Osteoblast (primary cell): ENCODE measurements around the gene R3HCC1L. TPM values are rescaled to one million over a fixed set of nuclear protein-coding genes. Genes with fewer than 3 reads are reported as not detected.

Experiments
- DNase-seq: peaks from one replicate; pipeline ENCODE4 v3.0.0; 2011; ENCODE audit warnings: low spot score, mixed read lengths; ENCODE audit not compliant: insufficient read length; ENCODE audit errors: missing footprints
- H2AFZ ChIP-seq: 2 replicates; pipeline ENCODE4 v1.6.0; 2011; ENCODE audit warnings: mild to moderate bottlenecking, low read length
- H3K27ac ChIP-seq: 2 replicates; pipeline ENCODE4 v1.5.1; 2011; ENCODE audit warnings: mild to moderate bottlenecking, low read depth, low read length, moderate library complexity
- H3K27me3 ChIP-seq: 2 replicates; pipeline ENCODE4 v1.6.0; 2012; ENCODE audit warnings: mild to moderate bottlenecking, control low read depth, inconsistent platforms, low read length, moderate library complexity; ENCODE audit not compliant: insufficient read depth
- H3K36me3 ChIP-seq: 2 replicates; pipeline ENCODE4 v1.5.1; 2011; ENCODE audit warnings: mild to moderate bottlenecking, low read length, control low read depth, moderate library complexity; ENCODE audit not compliant: insufficient read depth
- H3K4me1 ChIP-seq: 2 replicates; pipeline ENCODE4 v1.5.1; 2011; ENCODE audit warnings: mild to moderate bottlenecking, low read length, control low read depth, moderate library complexity; ENCODE audit not compliant: insufficient read depth
- H3K4me2 ChIP-seq: 2 replicates; pipeline ENCODE4 v1.6.0; 2011; ENCODE audit warnings: mild to moderate bottlenecking, low read length; ENCODE audit not compliant: insufficient read depth
- H3K4me3 ChIP-seq: fragments of 200-600 bp; sonication (generic); 3 replicates; pipeline ENCODE4 v1.5.1; 2012; ENCODE audit warnings: mild to moderate bottlenecking, low read length, inconsistent platforms; ENCODE audit not compliant: insufficient read depth
- H3K79me2 ChIP-seq: 2 replicates; pipeline ENCODE4 v1.6.0; 2012; ENCODE audit warnings: mild to moderate bottlenecking, low read length, control low read depth, inconsistent platforms; ENCODE audit not compliant: insufficient read depth
- H3K9me3 ChIP-seq: 2 replicates; pipeline ENCODE4 v1.5.1; 2011; ENCODE audit warnings: low read depth, low read length, control low read depth
- H4K20me1 ChIP-seq: 2 replicates; pipeline ENCODE4 v1.6.0; 2012; ENCODE audit warnings: mild to moderate bottlenecking, low read length, control low read depth; ENCODE audit not compliant: insufficient read depth
- total RNA-seq: library from RNA; depleted of rRNA; stranded (reverse); fragments of >200 nt; gene quantifications from 2 replicates; pipeline ENCODE4 v1.2.3, GENCODE V29; 2012
- TF ChIP-seq, protein P1 (sequence below): IDR thresholded peaks from 2 replicates; pipeline ENCODE4 v1.5.1; 2011; ENCODE audit warnings: mild to moderate bottlenecking, low read depth, low read length, moderate library complexity; ENCODE audit errors: extremely low read depth

Gene R3HCC1L
- total RNA-seq, 1 donor, result 15.9 TPM

DNA sequence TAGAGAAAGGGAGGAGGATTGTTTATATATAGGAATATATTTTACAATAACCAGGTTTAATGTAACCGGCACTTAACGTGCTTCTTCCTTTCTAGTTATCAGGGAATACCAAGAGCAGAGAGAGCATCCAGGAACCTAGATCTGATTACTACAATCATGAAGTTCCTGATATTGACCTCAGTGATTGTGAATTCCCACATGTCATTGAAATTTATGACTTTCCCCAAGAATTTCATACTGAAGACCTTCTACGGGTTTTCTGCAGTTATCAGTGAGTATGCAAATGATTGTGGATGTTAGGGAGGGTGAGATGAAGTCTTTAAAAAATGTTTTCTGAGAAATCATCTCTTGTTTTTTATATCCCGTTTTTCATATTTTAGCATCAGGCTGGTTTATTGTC lies 97.0 kb downstream of the R3HCC1L start:
- Histone ChIP-seq H3K4me3 (no peak overlapping the region), H4K20me1 (no peaks in the 10 kb centered on the region), H3K27ac (no peak overlapping the region), H2AFZ (no peak overlapping the region), H3K36me3 (peaks cover 6% of the 10 kb centered on the region), H3K27me3 (no peaks in the 10 kb centered on the region), H3K4me2 (no peak overlapping the region), H3K9me3 (no peaks in the 10 kb centered on the region), H3K79me2 (peaks cover 10% of the 10 kb centered on the region), H3K4me1 (no peaks in the 10 kb centered on the region)
- DNase-seq, result no peak
- TF ChIP-seq, protein P1, sequence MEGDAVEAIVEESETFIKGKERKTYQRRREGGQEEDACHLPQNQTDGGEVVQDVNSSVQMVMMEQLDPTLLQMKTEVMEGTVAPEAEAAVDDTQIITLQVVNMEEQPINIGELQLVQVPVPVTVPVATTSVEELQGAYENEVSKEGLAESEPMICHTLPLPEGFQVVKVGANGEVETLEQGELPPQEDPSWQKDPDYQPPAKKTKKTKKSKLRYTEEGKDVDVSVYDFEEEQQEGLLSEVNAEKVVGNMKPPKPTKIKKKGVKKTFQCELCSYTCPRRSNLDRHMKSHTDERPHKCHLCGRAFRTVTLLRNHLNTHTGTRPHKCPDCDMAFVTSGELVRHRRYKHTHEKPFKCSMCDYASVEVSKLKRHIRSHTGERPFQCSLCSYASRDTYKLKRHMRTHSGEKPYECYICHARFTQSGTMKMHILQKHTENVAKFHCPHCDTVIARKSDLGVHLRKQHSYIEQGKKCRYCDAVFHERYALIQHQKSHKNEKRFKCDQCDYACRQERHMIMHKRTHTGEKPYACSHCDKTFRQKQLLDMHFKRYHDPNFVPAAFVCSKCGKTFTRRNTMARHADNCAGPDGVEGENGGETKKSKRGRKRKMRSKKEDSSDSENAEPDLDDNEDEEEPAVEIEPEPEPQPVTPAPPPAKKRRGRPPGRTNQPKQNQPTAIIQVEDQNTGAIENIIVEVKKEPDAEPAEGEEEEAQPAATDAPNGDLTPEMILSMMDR, result no peak

DNA sequence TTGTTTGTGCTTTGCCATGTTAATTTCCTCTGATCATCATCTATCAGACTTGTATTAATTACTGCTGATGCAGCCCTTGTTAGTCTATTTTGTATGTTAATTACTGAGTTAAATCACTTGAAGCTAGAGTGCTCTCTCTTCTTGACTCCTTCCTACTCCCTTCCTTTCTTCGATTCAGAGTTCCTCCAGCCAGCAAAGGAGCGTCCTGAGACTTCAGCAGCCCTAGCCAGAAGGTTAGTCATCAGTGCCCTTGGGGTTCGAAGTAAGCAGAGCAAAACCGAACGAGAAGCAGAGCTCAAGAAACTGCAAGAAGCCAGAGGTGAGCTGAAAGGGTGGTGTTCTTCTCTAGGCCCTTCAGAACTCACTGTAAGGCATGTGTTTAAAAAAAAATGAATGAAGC lies 101.4 kb downstream of the R3HCC1L start:
- Histone ChIP-seq H3K4me3 (no peak overlapping the region), H3K4me1 (no peaks in the 10 kb centered on the region), H2AFZ (no peak overlapping the region), H3K9me3 (no peaks in the 10 kb centered on the region), H3K27me3 (no peaks in the 10 kb centered on the region), H3K79me2 (no peaks in the 10 kb centered on the region), H3K27ac (no peak overlapping the region), H3K4me2 (no peak overlapping the region), H3K36me3 (peaks cover 14% of the 10 kb centered on the region), H4K20me1 (no peaks in the 10 kb centered on the region)
- DNase-seq, result no peak
- TF ChIP-seq, protein P1, result no peak

DNA sequence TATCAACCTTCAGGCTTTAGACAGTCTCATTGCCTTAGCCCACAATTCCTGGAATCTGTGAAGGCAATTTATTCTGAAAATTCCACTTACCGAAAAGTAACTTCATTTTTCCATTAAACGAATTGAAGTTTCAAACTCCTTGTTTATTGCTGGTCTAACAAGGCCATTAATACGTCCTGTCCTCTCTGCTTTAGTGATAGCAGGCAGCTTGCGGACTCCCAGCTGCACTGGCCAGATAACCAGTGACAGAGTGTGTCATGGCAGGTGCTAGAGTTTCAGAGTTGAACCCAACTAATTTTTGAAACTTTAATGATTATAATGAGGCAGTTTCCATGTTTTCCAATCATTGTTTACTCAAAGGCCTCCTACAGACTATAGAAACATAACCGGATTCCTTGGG lies 102.4 kb downstream of the R3HCC1L start:
- Histone ChIP-seq H3K36me3 (peaks cover 13% of the 10 kb centered on the region), H3K27ac (no peak overlapping the region), H3K4me1 (no peaks in the 10 kb centered on the region), H3K27me3 (no peaks in the 10 kb centered on the region), H2AFZ (no peak overlapping the region), H3K79me2 (no peaks in the 10 kb centered on the region), H3K4me2 (no peak overlapping the region), H3K9me3 (no peaks in the 10 kb centered on the region), H3K4me3 (no peak overlapping the region), H4K20me1 (no peaks in the 10 kb centered on the region)
- no peak for DNase-seq
- TF ChIP-seq, protein P1, result no peak

DNA sequence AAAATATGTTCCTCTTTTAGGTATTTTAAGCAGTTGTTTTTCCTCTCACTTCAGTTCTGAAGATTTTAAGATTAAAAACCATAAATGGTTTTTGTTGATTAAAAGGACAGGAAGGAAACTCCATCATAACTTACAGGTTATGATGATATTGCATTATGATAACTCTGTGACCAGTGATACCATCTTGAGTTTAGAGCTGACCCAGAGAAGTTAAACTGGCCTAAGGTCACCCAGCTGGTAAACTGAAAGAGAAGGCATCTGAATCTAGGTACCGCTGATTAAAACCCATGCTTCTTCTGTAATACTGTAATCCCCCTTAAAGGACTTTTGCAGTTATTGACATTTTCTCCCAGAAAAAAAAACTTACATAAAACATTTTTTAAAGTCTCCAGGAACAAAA lies 103.9 kb downstream of the R3HCC1L start:
- Histone ChIP-seq H3K27ac (no peak overlapping the region), H3K4me1 (no peaks in the 10 kb centered on the region), H3K4me2 (no peak overlapping the region), H4K20me1 (no peaks in the 10 kb centered on the region), H3K4me3 (no peak overlapping the region), H3K36me3 (peaks cover 12% of the 10 kb centered on the region), H3K27me3 (no peaks in the 10 kb centered on the region), H3K9me3 (no peaks in the 10 kb centered on the region), H2AFZ (no peak overlapping the region), H3K79me2 (no peaks in the 10 kb centered on the region)
- TF ChIP-seq, protein P1, result no peak
- DNase-seq, result no peak
